GM19025 (cell line): ENCODE measurements around the gene CRCP.
A peak's percentile ranks its signal among the peaks of the same experiment; 100 is the strongest.
"Not testable (repeated sequence)": the region's sequence is repeated elsewhere in the genome, so short reads cannot be mapped to it uniquely, and the experiment has no call there.

ENCODE experiments used
- ATAC-seq: cut with Tn5 transposase; IDR thresholded peaks from one replicate; pipeline ENCODE4 v1.9.1; 2021; ENCODE audit warnings: mild to moderate bottlenecking, low read depth, moderate library complexity; ENCODE audit not compliant: unreplicated experiment

CRCP gene

GRCh38 chr7:66105263-66105748 is 9.3 kb upstream of the CRCP start:
- peak; percentile 60 for ATAC-seq

GRCh38 chr7:66108410-66108809 is 6.2 kb upstream of the CRCP start:
- ATAC-seq: not testable (repeated sequence)

GRCh38 chr7:66110856-66111255 is 3.8 kb upstream of the CRCP start:
- ATAC-seq: no peak

GRCh38 chr7:66116680-66117420 is 2.2 kb downstream of the CRCP start:
- not testable (repeated sequence) for ATAC-seq

- ATAC-seq: no peak
Observed at GRCh38 chr7:66118603-66119002, 4.0 kb downstream of the CRCP start.

GRCh38 chr7:66119245-66119850 is 4.7 kb downstream of the CRCP start:
- ATAC-seq: no peak

GRCh38 chr7:66123175-66123528 is 8.5 kb downstream of the CRCP start:
- no peak for ATAC-seq

GRCh38 chr7:66124569-66124861 is 9.9 kb downstream of the CRCP start:
- not testable (repeated sequence) for ATAC-seq

- no peak for ATAC-seq
Observed at GRCh38 chr7:66125052-66125694, 10.5 kb downstream of the CRCP start.

- ATAC-seq: not testable (repeated sequence)
Observed at GRCh38 chr7:66125781-66126352, 11.2 kb downstream of the CRCP start.

GRCh38 chr7:66127172-66127571 is 12.5 kb downstream of the CRCP start:
- not testable (repeated sequence) for ATAC-seq

- ATAC-seq: no peak
Observed at GRCh38 chr7:66138994-66139752, 24.5 kb downstream of the CRCP start.

GRCh38 chr7:66140924-66141323 is 26.3 kb downstream of the CRCP start:
- ATAC-seq: no peak

GRCh38 chr7:66142334-66142733 is 27.7 kb downstream of the CRCP start:
- ATAC-seq: no peak

GRCh38 chr7:66142996-66143395 is 28.3 kb downstream of the CRCP start:
- no peak for ATAC-seq

- no peak for ATAC-seq
Observed at GRCh38 chr7:66143876-66144332, 29.3 kb downstream of the CRCP start.

GRCh38 chr7:66145400-66146104 is 30.9 kb downstream of the CRCP start:
- no peak for ATAC-seq

- no peak for ATAC-seq
Observed at GRCh38 chr7:66146701-66147100, 32.1 kb downstream of the CRCP start.

- ATAC-seq: not testable (repeated sequence)
Observed at GRCh38 chr7:66147657-66148056, 33.0 kb downstream of the CRCP start.

GRCh38 chr7:66150471-66150870 is 35.8 kb downstream of the CRCP start:
- no peak for ATAC-seq
